HG03135 (cell line): ENCODE results near the gene KATNB1.
"Not testable (repeated sequence)": the region's sequence is repeated elsewhere in the genome, so short reads cannot be mapped to it uniquely, and the experiment has no call there.

ENCODE experiments used
- ATAC-seq: cut with Tn5 transposase; IDR thresholded peaks from one replicate; pipeline ENCODE4 v1.9.1; 2021; ENCODE audit warnings: mild to moderate bottlenecking, moderate library complexity; ENCODE audit not compliant: unreplicated experiment

KATNB1 gene

DNA sequence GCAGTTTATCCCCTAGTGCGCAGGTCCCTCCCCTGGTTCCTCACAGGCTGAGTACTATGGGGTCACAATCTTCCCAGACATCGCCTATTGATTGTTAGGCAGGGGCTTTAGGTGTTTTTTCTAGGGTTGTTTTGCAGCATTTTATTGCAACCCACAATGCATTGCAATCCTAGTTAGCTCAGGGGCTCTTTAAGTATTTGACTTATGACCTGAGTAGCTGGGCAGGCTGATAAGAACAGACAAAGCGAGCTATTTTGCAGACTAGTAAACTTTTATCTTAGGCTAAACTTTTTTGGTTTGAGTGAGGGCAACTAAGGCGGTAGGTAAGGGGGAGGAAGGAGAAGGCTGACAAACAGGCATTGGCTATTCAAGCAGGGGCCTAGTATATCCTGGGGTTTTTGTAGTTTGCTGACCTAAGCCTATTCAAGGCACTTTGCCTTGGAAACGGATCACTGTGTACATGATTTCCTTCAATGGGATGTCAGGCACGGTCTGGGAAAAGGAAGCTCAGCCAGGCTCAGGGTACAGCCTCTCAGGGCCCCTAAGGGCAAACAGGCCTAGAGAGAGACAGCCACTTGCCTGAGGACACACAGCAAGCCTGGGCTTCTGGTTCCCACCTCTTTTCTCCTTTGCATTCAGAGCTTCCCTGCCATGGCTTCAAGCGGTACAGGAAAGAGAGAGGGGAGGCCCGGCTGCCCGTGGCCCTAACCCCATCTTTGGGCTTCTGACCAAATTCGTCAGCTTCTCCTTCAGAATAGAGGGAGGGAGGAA lies 34.6 kb upstream of the KATNB1 start:
- no peak for ATAC-seq

DNA sequence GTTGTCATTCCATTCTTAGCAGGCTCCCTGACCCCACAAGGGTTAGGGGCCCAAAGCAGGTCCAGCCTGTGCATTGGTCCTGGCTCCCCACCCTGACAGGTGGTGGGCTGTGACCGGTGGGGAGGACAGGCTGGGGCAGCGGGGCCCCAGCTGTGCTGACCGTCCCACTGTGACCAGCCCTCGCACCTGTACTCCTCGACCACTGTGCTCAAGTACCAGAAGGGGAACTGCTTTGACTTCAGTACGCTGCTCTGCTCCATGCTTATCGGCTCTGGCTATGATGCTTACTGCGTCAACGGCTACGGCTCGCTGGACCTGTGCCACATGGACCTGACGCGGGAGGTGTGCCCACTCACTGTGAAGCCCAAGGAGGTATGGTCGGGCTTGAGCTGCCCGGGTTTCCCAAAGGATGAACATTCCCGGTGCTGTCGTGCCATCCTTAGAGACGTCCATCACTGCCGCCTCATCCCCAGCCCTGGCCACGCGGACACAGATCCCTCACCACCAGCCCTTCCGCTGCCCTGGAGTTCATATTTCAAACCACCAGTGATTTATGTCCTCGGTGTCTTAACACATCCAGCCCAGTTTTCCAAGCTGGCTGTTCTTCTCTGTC lies 33.7 kb upstream of the KATNB1 start:
- ATAC-seq, result no peak

DNA sequence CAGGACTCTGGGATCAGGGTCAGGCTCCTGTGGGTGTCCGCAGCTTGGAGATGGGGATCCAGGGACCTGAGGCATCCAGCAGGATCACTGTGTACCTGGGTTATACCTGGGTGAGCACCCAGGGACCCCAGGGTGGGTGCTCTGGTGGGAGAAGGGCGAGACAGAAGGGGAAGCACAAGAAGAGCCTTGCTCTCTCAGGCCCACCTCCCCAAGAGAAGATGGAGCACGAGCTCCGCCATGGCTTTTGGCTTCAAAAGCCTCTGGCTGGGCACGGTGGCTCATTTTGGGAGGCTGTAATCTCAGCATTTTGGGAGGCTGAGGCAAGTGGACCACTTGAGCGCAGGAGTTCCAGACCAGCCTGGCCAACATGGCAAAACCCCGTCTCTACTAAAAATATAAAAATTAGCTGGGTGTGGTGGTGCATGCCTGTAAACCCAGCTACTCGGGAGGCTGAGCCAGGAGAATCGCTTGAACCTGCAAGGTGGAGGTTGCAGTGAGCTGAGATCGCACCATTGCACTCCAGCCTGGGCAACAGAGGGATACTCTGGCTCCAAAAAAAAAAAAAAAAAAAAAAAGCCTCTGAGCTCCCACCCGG lies 32.1 kb upstream of the KATNB1 start:
- ATAC-seq, result no peak

DNA sequence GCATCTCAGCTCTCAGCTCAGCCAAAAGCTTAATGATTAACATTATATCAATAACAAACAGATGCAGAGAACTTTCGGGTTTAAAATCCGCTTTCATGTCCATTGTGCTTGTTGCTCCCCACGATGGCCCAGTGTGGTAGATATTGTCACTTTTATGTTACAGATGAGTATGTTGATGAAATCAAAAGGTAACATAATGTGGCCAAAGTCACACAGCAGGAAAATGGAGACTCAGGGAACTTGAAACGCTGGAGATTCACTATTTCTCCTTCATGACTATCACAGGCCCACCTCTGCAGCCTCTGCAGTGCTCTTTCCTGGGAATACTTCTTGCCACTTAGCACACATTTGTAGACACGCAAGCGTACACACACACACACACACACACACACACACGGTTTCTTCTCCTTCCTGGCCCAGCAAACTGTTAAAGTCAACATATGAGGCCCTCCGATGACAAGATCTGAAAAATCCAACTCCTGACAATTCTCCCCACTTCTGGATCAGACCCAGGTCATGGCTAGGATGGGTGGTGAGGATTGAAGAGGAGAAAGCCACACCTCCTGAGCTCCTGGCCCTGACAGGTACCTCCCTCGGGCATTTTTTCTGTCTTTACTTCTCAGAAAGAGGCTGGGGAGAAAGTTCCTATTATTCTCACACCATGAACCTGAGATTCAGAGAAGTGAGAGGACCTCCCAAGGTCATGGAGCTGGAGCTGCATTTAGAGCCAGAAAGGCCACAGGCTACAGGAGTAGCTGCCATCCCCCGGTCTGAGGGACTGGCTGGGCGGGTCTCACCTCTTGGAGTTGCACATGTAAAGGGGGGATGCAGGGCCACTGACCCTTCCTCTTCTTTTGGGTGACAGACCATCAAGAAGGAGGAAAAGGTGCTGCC lies 31.3 kb upstream of the KATNB1 start:
- ATAC-seq, result no peak

DNA sequence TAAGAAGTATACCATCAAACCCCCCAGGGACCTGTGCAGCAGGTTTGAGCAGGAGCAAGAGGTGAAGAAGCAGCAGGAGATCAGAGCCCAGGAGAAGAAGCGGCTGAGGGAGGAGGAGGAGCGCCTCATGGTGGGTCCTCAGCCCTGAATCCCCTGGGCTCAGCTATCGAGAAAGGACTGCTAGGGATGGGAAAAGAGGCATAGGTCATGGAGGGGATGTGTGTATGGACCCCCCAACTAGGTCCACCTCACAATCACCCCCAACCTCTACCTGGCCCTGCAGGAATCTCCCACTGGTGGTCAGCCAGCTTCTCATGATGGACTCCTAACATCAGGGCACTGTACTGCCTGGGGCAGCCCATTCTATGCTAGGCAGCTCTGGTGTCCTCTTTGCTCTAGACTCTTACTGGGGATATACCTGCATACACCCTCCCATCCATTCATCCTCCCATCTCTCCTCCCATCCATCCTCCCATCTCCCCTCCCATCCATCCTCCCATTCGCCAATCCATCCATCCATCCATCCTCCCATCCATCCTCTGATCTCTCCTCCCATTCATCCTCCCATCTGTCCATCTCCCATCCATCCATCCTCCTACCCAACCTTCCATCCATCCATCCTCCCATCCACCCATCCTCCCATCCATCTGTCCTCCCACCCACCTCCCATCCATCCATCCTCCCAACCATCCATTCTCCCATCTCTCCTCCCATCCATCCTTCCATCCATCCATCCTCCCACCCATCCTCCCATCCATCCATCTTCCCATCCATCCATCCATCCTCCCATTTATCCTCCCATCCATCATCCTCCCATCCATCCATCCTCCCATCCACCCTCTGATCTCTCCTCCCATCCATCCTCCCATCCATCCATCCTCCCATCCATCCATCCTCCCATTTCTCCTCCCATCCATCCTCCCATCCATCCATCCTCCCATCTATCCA lies 30.4 kb upstream of the KATNB1 start:
- ATAC-seq, result no peak

DNA sequence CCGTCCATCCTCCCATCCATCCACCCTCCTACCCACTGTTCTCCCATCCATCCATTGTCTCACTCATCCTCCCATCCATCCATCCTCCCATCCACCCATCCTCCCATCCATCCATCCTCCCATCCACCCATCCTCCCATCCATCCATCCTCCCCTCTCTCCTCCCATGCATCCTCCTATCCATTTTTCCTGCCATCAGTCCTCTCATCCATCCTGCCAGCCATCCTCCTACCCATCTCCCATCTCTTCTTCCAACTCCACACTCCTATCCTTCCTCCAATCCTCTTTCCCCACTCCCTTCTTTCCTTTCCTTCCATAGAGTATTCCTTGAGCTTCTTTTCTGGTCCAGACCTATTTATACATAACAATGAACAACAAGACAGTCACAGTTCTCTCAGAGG lies 28.9 kb upstream of the KATNB1 start:
- ATAC-seq, result no peak

DNA sequence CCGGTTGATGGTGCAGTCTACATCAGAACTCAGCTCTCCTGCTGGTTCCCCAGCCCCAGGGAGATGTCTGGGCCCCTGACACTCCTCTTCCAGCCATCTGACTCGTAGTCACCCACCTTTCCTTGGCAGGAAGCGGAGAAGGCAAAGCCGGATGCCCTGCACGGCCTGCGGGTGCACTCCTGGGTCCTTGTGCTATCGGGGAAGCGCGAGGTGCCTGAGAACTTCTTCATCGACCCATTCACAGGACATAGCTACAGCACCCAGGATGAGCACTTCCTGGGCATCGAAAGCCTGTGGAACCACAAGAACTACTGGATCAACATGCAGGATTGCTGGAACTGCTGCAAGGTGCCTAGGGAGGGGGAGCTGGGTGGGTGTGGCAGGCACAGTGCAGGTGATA lies 28.2 kb upstream of the KATNB1 start:
- ATAC-seq, result no peak

DNA sequence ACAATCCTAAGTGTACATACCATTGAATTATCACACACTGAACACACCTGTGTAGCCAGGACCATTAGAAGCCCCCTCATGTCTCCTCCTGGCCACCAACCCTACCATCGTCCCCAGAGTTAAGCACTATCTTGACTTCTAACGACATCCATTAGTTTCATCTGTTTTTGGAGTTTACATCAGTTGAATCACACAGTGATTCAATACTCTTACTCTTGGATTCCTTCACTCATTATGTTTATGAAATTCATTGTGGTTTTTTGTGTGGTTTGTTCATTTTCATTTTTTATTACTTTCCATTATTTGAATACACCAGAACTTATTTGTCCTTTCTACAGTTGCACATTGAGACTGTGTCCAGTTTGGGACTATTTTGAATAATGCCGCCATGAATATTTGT lies 27.4 kb upstream of the KATNB1 start:
- ATAC-seq, result no peak

DNA sequence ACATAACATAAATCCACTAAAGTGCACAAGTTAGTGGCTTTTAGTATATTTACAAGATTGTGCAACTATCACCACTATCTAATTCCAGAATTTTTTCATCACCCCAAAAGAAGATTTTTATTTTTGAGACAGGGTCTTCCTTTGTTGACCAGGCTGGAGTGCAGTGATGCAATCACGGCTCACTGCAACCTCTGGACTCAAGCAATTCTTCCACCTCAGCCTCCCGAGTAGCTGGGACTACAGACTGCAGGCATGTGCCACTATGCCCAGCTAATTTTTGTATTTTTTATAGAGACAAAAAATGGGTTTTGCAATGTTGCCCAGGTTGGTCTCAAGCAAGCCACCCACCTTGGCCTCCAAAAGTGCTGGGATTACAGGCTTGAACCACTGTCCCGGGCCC lies 25.9 kb upstream of the KATNB1 start:
- no peak for ATAC-seq

DNA sequence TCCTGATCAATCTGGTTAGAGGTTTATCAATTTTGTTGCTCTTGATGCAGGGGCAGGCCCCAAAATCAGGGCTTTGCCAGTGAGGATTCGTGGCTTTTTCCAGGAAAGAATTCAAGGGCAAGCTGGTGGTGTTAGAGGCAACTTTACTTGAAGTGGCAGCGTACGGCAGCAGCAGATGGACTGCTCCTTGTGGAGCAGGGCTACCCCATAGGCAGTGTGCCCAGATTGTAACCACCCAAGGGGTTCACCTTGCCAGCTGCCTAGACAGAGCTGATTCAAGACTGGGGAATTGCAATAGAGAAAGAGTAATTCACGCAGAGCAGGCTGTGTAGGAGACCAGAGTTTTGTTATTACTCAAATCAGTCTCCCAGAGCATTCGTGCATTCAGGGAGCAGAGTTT lies 24.2 kb upstream of the KATNB1 start:
- no peak for ATAC-seq

DNA sequence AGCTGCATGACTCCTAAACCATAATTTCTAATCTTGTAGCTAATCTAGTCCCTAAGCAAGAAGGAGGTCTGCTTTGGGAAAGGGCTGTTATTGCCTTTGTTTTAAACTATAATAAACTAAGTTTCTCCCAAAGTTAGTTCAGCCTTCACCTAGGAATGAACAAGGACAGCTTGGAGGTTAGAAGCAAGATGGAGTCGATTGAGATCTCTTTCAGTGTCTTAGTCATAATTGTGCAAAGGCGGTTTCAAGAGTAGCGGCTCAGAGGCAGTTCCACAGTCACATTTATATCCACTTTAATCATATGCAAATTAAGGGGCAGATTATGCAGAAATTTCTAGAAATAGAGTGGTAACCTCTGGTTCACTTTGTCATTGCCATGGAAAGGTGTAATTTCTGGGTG lies 23.6 kb upstream of the KATNB1 start:
- no peak for ATAC-seq

DNA sequence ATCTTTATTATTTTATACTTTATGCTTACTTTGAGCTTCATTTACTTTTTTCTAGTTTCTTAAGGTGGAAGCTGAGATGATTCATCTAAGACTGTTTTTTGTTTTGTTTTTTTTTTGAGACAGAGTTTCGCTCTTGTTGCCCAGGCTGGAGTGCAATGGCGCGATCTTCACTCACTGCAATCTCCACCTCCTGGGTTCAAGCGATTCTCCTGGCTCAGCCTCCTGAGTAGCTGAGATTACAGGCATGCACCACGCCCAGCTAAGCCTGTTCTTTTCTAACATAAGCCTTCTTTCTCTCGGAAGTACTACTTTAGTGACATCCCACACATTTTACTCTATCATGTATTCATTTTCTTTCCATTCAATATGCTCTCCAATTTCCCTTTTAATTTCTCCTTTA lies 23.0 kb upstream of the KATNB1 start:
- ATAC-seq, result not testable (repeated sequence)

DNA sequence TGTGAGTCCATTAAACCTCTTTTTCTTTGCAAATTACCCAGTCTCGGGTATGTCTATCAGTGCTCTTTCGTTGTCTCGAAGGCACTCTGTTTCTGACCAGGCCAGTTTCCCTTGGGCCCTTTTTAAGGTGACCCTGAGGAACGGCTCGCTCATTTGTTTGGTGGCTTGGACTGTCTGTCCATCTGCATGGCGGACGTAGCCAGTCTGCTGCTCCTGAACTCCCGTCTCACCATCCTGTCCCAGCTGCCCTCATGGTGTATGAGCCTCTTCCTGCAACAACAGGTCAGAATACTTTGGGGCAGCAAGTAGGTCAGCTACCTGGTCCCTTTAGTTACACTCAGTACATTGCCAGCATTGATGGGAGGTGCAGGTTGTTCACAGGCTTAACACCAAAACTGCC lies 22.0 kb upstream of the KATNB1 start:
- ATAC-seq, result no peak

DNA sequence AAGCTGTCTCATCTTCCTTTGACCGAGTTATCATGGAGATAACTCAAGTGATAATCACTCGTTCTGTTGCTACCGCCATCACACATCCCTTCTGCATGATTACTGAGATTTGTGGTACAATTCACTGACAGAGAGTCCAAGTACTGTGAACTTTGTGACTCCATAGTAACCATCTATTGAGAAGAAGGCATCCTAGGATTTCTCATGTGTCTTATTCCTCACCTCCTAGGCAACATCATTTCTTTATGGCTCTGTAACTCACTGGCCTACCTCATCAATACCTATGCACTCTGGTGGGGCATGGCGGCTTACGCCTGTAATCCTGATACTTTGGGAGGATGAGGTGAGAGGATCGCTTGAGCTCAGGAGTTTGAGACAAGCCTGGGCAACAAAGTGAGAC lies 21.5 kb upstream of the KATNB1 start:
- ATAC-seq, result no peak

DNA sequence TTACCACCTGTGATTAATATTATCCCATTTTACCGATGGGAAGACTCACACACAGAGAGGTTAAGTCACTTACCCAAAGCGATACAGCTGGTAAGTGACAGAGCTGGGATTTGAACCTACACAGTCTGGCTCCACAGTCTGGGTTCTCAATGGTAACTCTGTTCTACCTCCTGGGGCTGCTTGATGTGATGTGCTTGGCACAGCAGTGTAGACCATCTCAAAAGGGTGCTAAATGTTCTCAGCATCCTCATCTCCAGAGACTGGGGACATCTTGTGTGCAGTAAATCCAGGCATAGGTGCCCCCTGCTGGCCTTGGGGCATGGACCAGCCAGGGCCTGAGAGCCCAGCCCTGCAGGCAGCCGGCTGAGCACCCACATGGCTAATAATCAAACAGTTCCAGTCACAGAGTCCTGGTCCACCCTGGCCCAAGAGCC lies 15.4 kb upstream of the KATNB1 start:
- ATAC-seq, result no peak

DNA sequence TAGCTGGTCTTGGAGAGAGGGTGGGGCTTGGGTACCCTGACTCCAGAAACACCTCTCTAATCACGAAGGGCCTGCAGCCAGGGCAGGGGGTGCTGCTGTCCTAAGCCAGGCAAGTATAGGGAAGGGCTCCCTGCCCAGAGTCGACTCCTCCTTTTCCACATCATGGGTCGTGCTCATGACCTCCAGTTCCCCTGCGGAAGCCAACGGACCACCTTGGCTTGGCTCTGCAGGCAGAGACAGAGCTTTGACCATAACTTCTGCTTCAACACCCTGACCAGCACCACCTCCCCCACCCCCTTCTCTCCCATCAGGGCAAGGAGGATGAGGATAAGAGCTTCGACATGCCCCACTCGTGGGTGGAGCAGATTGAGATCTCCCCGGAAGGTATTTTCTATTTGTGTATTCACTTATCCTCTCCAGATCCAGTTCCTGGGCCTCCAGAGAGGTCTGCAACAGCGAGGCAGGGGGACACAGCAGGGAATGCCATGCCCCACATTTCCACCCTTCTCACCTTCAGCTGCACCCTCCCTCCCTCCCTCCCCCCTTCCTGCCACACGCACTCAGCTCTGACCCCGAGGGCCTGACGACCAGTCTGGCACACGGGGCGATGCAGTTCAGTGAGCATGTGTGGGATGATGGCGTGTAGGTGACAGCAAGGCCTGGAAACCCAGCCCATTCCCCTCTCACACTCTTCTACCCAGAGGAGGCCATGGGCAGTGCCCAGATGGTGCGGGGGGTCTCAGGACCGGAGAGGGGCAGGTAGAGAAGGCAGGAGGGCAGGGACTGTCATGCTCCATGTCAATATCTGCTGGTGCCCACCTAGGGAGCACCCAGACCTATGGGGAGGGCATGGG lies 14.0 kb upstream of the KATNB1 start:
- ATAC-seq, result no peak

DNA sequence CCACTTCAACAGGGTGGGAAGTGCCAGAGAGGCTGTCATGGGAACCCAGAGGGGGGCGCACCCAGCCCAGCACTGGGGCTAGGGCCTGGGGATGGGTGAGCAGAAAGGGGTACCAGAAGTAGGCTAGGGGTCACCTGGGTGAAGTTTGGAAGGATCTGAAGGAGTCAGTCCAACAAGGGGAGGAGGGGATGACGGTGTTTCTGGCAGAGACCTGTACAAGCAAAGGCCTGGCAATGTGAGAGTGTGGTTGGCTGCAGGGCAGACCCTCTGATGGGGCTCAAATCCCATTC lies 13.4 kb upstream of the KATNB1 start:
- ATAC-seq, result no peak

DNA sequence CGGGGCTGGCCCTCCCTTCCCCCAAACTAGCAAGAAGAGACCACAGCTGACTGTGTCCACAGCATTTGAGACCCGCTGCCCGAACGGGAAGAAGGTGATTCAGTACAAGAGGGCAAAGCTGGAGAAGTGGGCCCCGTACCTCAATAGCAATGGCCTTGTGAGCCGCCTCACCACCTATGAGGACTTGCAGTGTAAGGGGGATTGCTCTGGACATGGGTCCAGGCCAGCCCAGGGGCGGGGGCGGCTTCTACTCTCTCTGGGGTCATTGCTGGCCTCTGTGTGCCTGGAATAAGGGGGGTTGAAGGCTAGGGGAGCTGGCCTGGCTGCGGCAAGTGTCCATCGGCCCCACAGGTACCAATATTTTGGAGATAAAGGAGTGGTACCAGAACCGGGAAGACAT lies 12.9 kb upstream of the KATNB1 start:
- no peak for ATAC-seq

DNA sequence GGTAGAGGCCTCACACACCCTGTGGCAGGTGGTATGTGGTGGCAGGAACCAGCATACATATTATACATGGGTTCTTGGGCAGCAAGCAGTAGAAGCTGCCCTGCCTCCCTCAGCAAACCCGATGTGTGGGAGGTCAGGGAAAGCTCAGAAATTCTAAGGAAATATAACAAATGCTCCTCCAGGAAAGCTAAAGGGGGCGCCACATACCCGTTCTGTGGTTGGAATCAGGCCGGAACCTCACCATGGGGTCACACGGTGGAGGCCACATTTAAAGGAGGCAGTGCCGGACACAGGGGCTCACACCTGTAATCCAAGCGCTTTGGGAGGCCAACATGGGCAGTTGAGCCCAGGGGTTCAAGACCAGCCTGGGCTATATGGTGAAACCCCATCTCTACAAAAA lies 12.4 kb upstream of the KATNB1 start:
- no peak for ATAC-seq

DNA sequence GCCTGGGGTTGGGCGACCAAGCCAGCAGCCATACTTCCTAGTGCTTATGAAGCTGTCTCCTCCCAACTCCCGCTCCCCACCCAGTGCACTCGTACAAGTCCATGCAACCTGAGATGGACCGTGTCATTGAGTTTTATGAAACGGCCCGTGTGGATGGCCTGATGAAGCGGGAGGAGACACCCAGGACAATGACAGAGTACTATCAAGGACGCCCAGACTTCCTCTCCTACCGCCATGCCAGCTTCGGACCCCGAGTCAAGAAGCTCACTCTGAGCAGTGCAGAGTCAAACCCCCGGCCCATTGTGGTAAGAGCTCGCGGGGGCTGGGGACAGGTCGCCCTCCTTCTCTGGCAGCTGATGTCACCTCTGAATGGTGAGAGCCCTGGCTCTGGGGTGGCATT lies 11.0 kb upstream of the KATNB1 start:
- ATAC-seq, result no peak
